ENCODE results near the gene AMIGO1. TPM values are rescaled to one million over a fixed set of nuclear protein-coding genes. Genes with fewer than 3 reads are reported as not detected.
"Not testable (repeated sequence)": the region's sequence is repeated elsewhere in the genome, so short reads cannot be mapped to it uniquely, and the experiment has no call there.

The AMIGO1 gene
- total and polyA plus RNA-seq, 5 donors from 2014 or later = 5.2 to 17.1 (median 11.7) TPM

- Histone ChIP-seq H3K4me3 (ENCODE audit: low read depth, low read length) (no peak overlapping the region), H3K4me1 (ENCODE audit: control insufficient read depth, insufficient read depth, low read length, poor library complexity, severe bottlenecking) (peaks cover 1% of the 10 kb centered on the region), H3K27ac (ENCODE audit: insufficient read depth, low read length, poor library complexity, severe bottlenecking) (no peak overlapping the region), H3K9me3 (ENCODE audit: control insufficient read depth in 2 of 2, low read length in 2 of 2) (no peaks in the 10 kb centered on the region), H3K27me3 (ENCODE audit: control insufficient read depth, insufficient read depth, low read length) (peaks cover 9% of the 10 kb centered on the region), H3K36me3 (ENCODE audit: control insufficient read depth, insufficient read depth, low read length) (no peaks in the 10 kb centered on the region)
- DNase-seq (no peak), ATAC-seq (ENCODE audit: low read depth in 2 of 2) (no peak)
- H3K9me3 Mint-ChIP-seq = peaks cover 0 to 2% (median 0%) of the 10 kb centered on the region in 7 donors
- no peak overlapping the region for H3K4me3 Mint-ChIP-seq
- peaks cover 0 to 14% (median 11%) of the 10 kb centered on the region in 4 donors for H3K4me1 Mint-ChIP-seq
- H3K36me3 Mint-ChIP-seq = no peaks in the 10 kb centered on the region
- peaks cover 37% of the 10 kb centered on the region for H3K27me3 Mint-ChIP-seq
- H3K27ac Mint-ChIP-seq = no peak overlapping the region
Observed at GRCh38 chr1:109477821-109478220, 31.7 kb downstream of the AMIGO1 start.

- H3K4me3 Mint-ChIP-seq = no peak overlapping the region
- ATAC-seq (ENCODE audit: low read depth in 2 of 2) (no peak), DNase-seq (no peak)
- peaks cover 47% of the 10 kb centered on the region for H3K27me3 Mint-ChIP-seq
- H3K9me3 Mint-ChIP-seq = peaks cover 0 to 2% (median 0%) of the 10 kb centered on the region in 7 donors
- peaks cover 0 to 8% (median 4%) of the 10 kb centered on the region in 4 donors for H3K4me1 Mint-ChIP-seq
- peaks cover 10% of the 10 kb centered on the region for H3K27me3 ChIP-seq (ENCODE audit: control insufficient read depth, insufficient read depth, low read length)
- H3K4me1 ChIP-seq (ENCODE audit: control insufficient read depth, insufficient read depth, low read length, poor library complexity, severe bottlenecking) = no peaks in the 10 kb centered on the region
- H3K4me3 ChIP-seq (ENCODE audit: low read depth, low read length) = no peak overlapping the region
- no peak overlapping the region for H3K27ac Mint-ChIP-seq
- no peaks in the 10 kb centered on the region for H3K36me3 ChIP-seq (ENCODE audit: control insufficient read depth, insufficient read depth, low read length)
- H3K36me3 Mint-ChIP-seq = no peaks in the 10 kb centered on the region
- no peaks in the 10 kb centered on the region for H3K9me3 ChIP-seq (ENCODE audit: control insufficient read depth in 2 of 2, low read length in 2 of 2)
- no peak overlapping the region for H3K27ac ChIP-seq (ENCODE audit: insufficient read depth, low read length, poor library complexity, severe bottlenecking)
Observed at GRCh38 chr1:109476825-109477224, 32.7 kb downstream of the AMIGO1 start.

GRCh38 chr1:109475261-109475660, 34.3 kb downstream of the AMIGO1 start:
- H3K4me1 ChIP-seq (ENCODE audit: control insufficient read depth, insufficient read depth, low read length, poor library complexity, severe bottlenecking) = no peaks in the 10 kb centered on the region
- H3K4me3 Mint-ChIP-seq = no peak overlapping the region
- DNase-seq (no peak), ATAC-seq (ENCODE audit: low read depth in 2 of 2) (no peak)
- H3K9me3 Mint-ChIP-seq = peaks cover 0 to 2% (median 0%) of the 10 kb centered on the region in 7 donors
- H3K36me3 Mint-ChIP-seq = no peaks in the 10 kb centered on the region
- H3K36me3 ChIP-seq (ENCODE audit: control insufficient read depth, insufficient read depth, low read length) = no peaks in the 10 kb centered on the region
- H3K4me3 ChIP-seq (ENCODE audit: low read depth, low read length) = no peak overlapping the region
- no peak overlapping the region for H3K27ac Mint-ChIP-seq
- no peaks in the 10 kb centered on the region for H3K9me3 ChIP-seq (ENCODE audit: control insufficient read depth in 2 of 2, low read length in 2 of 2)
- no peak overlapping the region for H3K27ac ChIP-seq (ENCODE audit: insufficient read depth, low read length, poor library complexity, severe bottlenecking)
- H3K4me1 Mint-ChIP-seq = peaks cover 0 to 8% (median 4%) of the 10 kb centered on the region in 4 donors
- H3K27me3 Mint-ChIP-seq = peaks cover 59% of the 10 kb centered on the region
- peaks cover 21% of the 10 kb centered on the region for H3K27me3 ChIP-seq (ENCODE audit: control insufficient read depth, insufficient read depth, low read length)

DNA sequence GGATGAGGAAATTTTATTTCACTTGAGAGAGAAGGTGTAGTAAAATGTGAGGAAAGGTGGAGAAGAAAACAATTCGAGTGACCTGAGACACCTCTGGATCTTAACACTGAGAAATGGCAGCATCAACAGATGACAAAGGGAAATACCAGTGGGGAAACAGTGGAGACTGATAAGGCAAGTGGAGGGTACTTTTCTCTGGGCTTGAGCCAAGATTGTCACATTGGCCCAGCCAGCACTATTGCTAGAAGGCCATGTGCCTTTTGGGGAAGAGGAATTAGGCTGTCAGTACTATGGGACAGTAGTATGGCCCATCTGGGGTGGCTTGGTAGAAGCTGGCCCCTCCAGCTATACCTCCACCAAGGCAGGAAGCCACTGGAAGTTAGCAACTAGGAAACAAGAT, 34.8 kb downstream of the AMIGO1 start:
- DNase-seq = no peak
- Histone ChIP-seq H3K4me1 (ENCODE audit: control insufficient read depth, insufficient read depth, low read length, poor library complexity, severe bottlenecking) (no peaks in the 10 kb centered on the region), H3K4me3 (ENCODE audit: low read depth, low read length) (no peak overlapping the region), H3K27me3 (ENCODE audit: control insufficient read depth, insufficient read depth, low read length) (peaks cover 27% of the 10 kb centered on the region), H3K9me3 (ENCODE audit: control insufficient read depth in 2 of 2, low read length in 2 of 2) (no peaks in the 10 kb centered on the region), H3K36me3 (ENCODE audit: control insufficient read depth, insufficient read depth, low read length) (no peaks in the 10 kb centered on the region), H3K27ac (ENCODE audit: insufficient read depth, low read length, poor library complexity, severe bottlenecking) (no peak overlapping the region)
- Mint-ChIP-seq H3K36me3 (no peaks in the 10 kb centered on the region), H3K9me3 (peaks cover 0 to 2% (median 0%) of the 10 kb centered on the region in 7 donors), H3K27ac (no peak overlapping the region), H3K4me1 (peaks cover 0 to 8% (median 4%) of the 10 kb centered on the region in 4 donors), H3K27me3 (peaks cover 65% of the 10 kb centered on the region), H3K4me3 (no peak overlapping the region)
- no peak for ATAC-seq (ENCODE audit: low read depth in 2 of 2)

- H3K27me3 Mint-ChIP-seq = peaks cover 75% of the 10 kb centered on the region
- H3K4me3 ChIP-seq (ENCODE audit: low read depth, low read length); H3K9me3 Mint-ChIP-seq; H3K9me3 ChIP-seq (ENCODE audit: control insufficient read depth in 2 of 2, low read length in 2 of 2); H3K4me1 Mint-ChIP-seq; H3K27ac ChIP-seq (ENCODE audit: insufficient read depth, low read length, poor library complexity, severe bottlenecking); H3K4me1 ChIP-seq (ENCODE audit: control insufficient read depth, insufficient read depth, low read length, poor library complexity, severe bottlenecking); H3K36me3 ChIP-seq (ENCODE audit: control insufficient read depth, insufficient read depth, low read length); DNase-seq; H3K36me3 Mint-ChIP-seq; ATAC-seq (ENCODE audit: low read depth in 2 of 2); H3K4me3 Mint-ChIP-seq; H3K27ac Mint-ChIP-seq: not testable (repeated sequence)
- H3K27me3 ChIP-seq (ENCODE audit: control insufficient read depth, insufficient read depth, low read length) = peaks cover 32% of the 10 kb centered on the region
Observed at GRCh38 chr1:109473284-109474057, 36.1 kb downstream of the AMIGO1 start.

DNA sequence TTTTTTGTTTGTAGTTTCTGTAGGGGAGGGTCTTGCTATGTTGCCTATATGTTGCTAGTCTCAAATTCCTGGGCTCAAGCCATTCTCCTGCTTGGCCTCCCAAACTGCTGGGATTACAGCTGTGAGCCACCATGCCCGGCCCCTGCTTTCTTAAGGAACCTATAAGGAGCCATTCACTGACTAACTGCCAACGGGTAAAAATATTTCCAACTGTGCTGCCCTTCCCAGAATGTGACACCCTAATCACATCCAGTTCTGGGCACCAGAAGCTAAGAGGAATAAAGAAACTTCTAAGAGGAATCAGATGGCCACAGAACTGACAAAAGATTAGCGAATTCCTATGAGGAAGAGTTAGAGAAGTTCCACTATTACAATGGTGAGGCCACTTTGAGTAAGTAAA, 36.7 kb downstream of the AMIGO1 start:
- H3K27me3 Mint-ChIP-seq = peaks cover 79% of the 10 kb centered on the region
- H3K9me3 ChIP-seq (ENCODE audit: control insufficient read depth in 2 of 2, low read length in 2 of 2) = no peaks in the 10 kb centered on the region
- H3K36me3 Mint-ChIP-seq = no peaks in the 10 kb centered on the region
- DNase-seq (no peak), ATAC-seq (ENCODE audit: low read depth in 2 of 2) (no peak)
- no peaks in the 10 kb centered on the region for H3K36me3 ChIP-seq (ENCODE audit: control insufficient read depth, insufficient read depth, low read length)
- H3K27ac ChIP-seq (ENCODE audit: insufficient read depth, low read length, poor library complexity, severe bottlenecking) = no peak overlapping the region
- H3K27ac Mint-ChIP-seq = no peak overlapping the region
- no peaks in the 10 kb centered on the region for H3K4me1 ChIP-seq (ENCODE audit: control insufficient read depth, insufficient read depth, low read length, poor library complexity, severe bottlenecking)
- H3K4me1 Mint-ChIP-seq = no peaks in the 10 kb centered on the region
- peaks cover 0 to 2% (median 0%) of the 10 kb centered on the region in 7 donors for H3K9me3 Mint-ChIP-seq
- H3K27me3 ChIP-seq (ENCODE audit: control insufficient read depth, insufficient read depth, low read length) = peaks cover 38% of the 10 kb centered on the region
- H3K4me3 ChIP-seq (ENCODE audit: low read depth, low read length) = no peak overlapping the region
- no peak overlapping the region for H3K4me3 Mint-ChIP-seq

- no peak for ATAC-seq (ENCODE audit: low read depth in 2 of 2)
- Mint-ChIP-seq H3K9me3 (peaks cover 0 to 3% (median 0%) of the 10 kb centered on the region in 7 donors), H3K27me3 (peaks cover 82% of the 10 kb centered on the region), H3K27ac (no peak overlapping the region), H3K4me3 (no peak overlapping the region), H3K4me1 (peaks cover 0 to 7% (median 5%) of the 10 kb centered on the region in 4 donors), H3K36me3 (no peaks in the 10 kb centered on the region)
- Histone ChIP-seq H3K36me3 (ENCODE audit: control insufficient read depth, insufficient read depth, low read length) (no peaks in the 10 kb centered on the region), H3K27me3 (ENCODE audit: control insufficient read depth, insufficient read depth, low read length) (peaks cover 40% of the 10 kb centered on the region), H3K9me3 (ENCODE audit: control insufficient read depth in 2 of 2, low read length in 2 of 2) (no peaks in the 10 kb centered on the region), H3K4me3 (ENCODE audit: low read depth, low read length) (no peak overlapping the region), H3K4me1 (ENCODE audit: control insufficient read depth, insufficient read depth, low read length, poor library complexity, severe bottlenecking) (peaks cover 11% of the 10 kb centered on the region), H3K27ac (ENCODE audit: insufficient read depth, low read length, poor library complexity, severe bottlenecking) (no peak overlapping the region)
- no peak for DNase-seq
Observed at GRCh38 chr1:109470245-109470644, 39.3 kb downstream of the AMIGO1 start.

DNA sequence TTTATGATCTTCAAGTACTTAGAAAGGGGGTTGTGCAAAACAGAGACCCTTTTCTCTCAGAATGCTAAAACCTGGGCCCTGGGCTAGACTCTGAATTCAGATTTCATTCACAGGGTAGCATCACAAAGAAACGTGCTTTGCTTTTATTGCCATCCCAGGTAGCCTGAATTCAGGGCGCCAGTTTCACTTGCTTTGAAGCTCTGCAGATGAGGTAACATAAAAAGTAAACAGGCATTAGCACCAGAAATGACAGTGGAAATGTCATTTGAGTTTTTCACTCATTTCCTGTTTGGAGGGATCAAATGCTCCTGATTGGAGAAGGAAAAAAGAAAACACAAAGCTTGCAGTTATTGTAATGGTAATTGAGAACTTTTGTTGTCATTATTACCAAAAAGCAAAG, 40.6 kb downstream of the AMIGO1 start:
- no peak for DNase-seq
- peak overlapping the region in 1 of 4 donors; percentile 1 for H3K4me3 Mint-ChIP-seq
- peaks cover 41% of the 10 kb centered on the region for H3K27me3 ChIP-seq (ENCODE audit: control insufficient read depth, insufficient read depth, low read length)
- no peaks in the 10 kb centered on the region for H3K36me3 ChIP-seq (ENCODE audit: control insufficient read depth, insufficient read depth, low read length)
- H3K27me3 Mint-ChIP-seq = peaks cover 92% of the 10 kb centered on the region
- no peak for ATAC-seq (ENCODE audit: low read depth in 2 of 2)
- H3K4me1 ChIP-seq (ENCODE audit: control insufficient read depth, insufficient read depth, low read length, poor library complexity, severe bottlenecking) = peaks cover 11% of the 10 kb centered on the region
- no peaks in the 10 kb centered on the region for H3K9me3 ChIP-seq (ENCODE audit: control insufficient read depth in 2 of 2, low read length in 2 of 2)
- peaks cover 0 to 3% (median 0%) of the 10 kb centered on the region in 7 donors for H3K9me3 Mint-ChIP-seq
- no peak overlapping the region for H3K27ac ChIP-seq (ENCODE audit: insufficient read depth, low read length, poor library complexity, severe bottlenecking)
- H3K4me1 Mint-ChIP-seq = peaks cover 0 to 7% (median 5%) of the 10 kb centered on the region in 4 donors
- H3K27ac Mint-ChIP-seq = no peak overlapping the region
- H3K4me3 ChIP-seq (ENCODE audit: low read depth, low read length) = no peak overlapping the region
- H3K36me3 Mint-ChIP-seq = no peaks in the 10 kb centered on the region
